ENCODE results near the gene CHRNA7.

Gene CHRNA7

GRCh38 chr15:32091505-32092380 lies 61.4 kb downstream of the CHRNA7 start:
- no peak for DNase-seq

- no peak for DNase-seq
Measured at GRCh38 chr15:32096213-32096612, 65.9 kb downstream of the CHRNA7 start.

- no peak for DNase-seq
Measured at GRCh38 chr15:32096916-32097617, 66.8 kb downstream of the CHRNA7 start.

GRCh38 chr15:32098033-32098432 lies 67.7 kb downstream of the CHRNA7 start:
- no peak for DNase-seq

- no peak for DNase-seq
Measured at GRCh38 chr15:32099097-32099785, 68.9 kb downstream of the CHRNA7 start.

GRCh38 chr15:32099956-32100684 lies 69.8 kb downstream of the CHRNA7 start:
- DNase-seq: no peak

- no peak for DNase-seq
Measured at GRCh38 chr15:32104061-32104995, 74.0 kb downstream of the CHRNA7 start.

- DNase-seq: no peak
Measured at GRCh38 chr15:32105258-32106241, 75.2 kb downstream of the CHRNA7 start.

- no peak for DNase-seq
Measured at GRCh38 chr15:32106401-32107381, 76.4 kb downstream of the CHRNA7 start.

GRCh38 chr15:32107477-32108080 lies 77.3 kb downstream of the CHRNA7 start:
- DNase-seq: no peak

- DNase-seq: no peak
Measured at GRCh38 chr15:32108661-32109060, 78.3 kb downstream of the CHRNA7 start.

- no peak for DNase-seq
Measured at GRCh38 chr15:32112101-32112500, 81.8 kb downstream of the CHRNA7 start.

- DNase-seq: no peak
Measured at GRCh38 chr15:32113224-32113623, 82.9 kb downstream of the CHRNA7 start.

GRCh38 chr15:32117122-32117521 lies 86.8 kb downstream of the CHRNA7 start:
- no peak for DNase-seq

GRCh38 chr15:32119286-32119685 lies 89.0 kb downstream of the CHRNA7 start:
- DNase-seq: no peak

GRCh38 chr15:32119694-32120330 lies 89.5 kb downstream of the CHRNA7 start:
- no peak for DNase-seq

- no peak for DNase-seq
Measured at GRCh38 chr15:32120577-32121383, 90.5 kb downstream of the CHRNA7 start.

GRCh38 chr15:32121384-32121695 lies 91.0 kb downstream of the CHRNA7 start:
- DNase-seq: no peak

All from HCEC 1CT (cell line).